ENCODE measurements around the gene SYNGR3. TPM values are rescaled to one million over a fixed set of nuclear protein-coding genes. Genes with fewer than 3 reads are reported as not detected.
"Not testable (repeated sequence)": the region's sequence is repeated elsewhere in the genome, so short reads cannot be mapped to it uniquely, and the experiment has no call there.

SYNGR3 gene
- total RNA-seq, 1 donor from 2014 or later, result 11.3 TPM

GRCh38 chr16:2008009-2008526, 18.3 kb downstream of the SYNGR3 start:
- intact Hi-C loops (cut with micrococcal nuclease), result loop anchor here (2.0 to 5.0 kb wide), 4 partner anchors 15 to 674 kb away; partner anchors contain the start of genes KCTD5, MLST8 and RPS2
- DNase-seq, result no peak
- H3K4me1 Mint-ChIP-seq, result peaks cover 47% of the 10 kb centered on the region

GRCh38 chr16:2008631-2009163, 18.9 kb downstream of the SYNGR3 start:
- ChIA-PET POLR2A (interaction anchor here (0.6 to 3.5 kb wide), 9 partner anchors 16 to 494 kb away, joined by 3 to 22 read pairs (median 4); partner anchors contain the start of genes GFER, RPS2, TBL3 and TRAF7), CTCF (no interaction called here)
- DNase-seq, result no peak
- peaks cover 14% of the 10 kb centered on the region for H3K36me3 Mint-ChIP-seq (ENCODE audit: low read depth)
- intact Hi-C loops (cut with micrococcal nuclease), result loop anchor here (1.0 to 5.0 kb wide), 6 partner anchors 14 to 674 kb away; partner anchors contain the start of genes KCTD5, MLST8, NTHL1 and RPS2
- no peak for ATAC-seq (ENCODE audit: low read depth)
- H3K4me3 Mint-ChIP-seq, result peak overlapping the region; percentile 84
- H3K27ac Mint-ChIP-seq, result peak overlapping the region; percentile 81
- H3K27me3 Mint-ChIP-seq, result no peaks in the 10 kb centered on the region
- no peaks in the 10 kb centered on the region for H3K9me3 Mint-ChIP-seq
- peaks cover 47% of the 10 kb centered on the region for H3K4me1 Mint-ChIP-seq
- TF ChIP-seq CTCF (IDR thresholded peaks at IDR 0.05), result no peak

More at GRCh38 chr16:2008009-2008526, 18.3 kb downstream of the SYNGR3 start:
- POLR2A ChIA-PET, result interaction anchor here (0.6 to 3.5 kb wide), 6 partner anchors 16 to 495 kb away, joined by 3 to 22 read pairs (median 8); partner anchors contain the start of genes MSRB1, RPS2 and TRAF7
- no peak for ATAC-seq (ENCODE audit: low read depth)
- no peaks in the 10 kb centered on the region for H3K27me3 Mint-ChIP-seq
- H3K36me3 Mint-ChIP-seq (ENCODE audit: low read depth), result peaks cover 14% of the 10 kb centered on the region
- peak overlapping the region; percentile 84 for H3K4me3 Mint-ChIP-seq
- CTCF ChIA-PET, result no interaction called here
- no peak for TF ChIP-seq CTCF (IDR thresholded peaks at IDR 0.05)
- no peaks in the 10 kb centered on the region for H3K9me3 Mint-ChIP-seq
- H3K27ac Mint-ChIP-seq, result peak overlapping the region; percentile 81

GRCh38 chr16:2009164-2009711, 19.5 kb downstream of the SYNGR3 start:
- no peak for TF ChIP-seq CTCF (IDR thresholded peaks at IDR 0.05)
- DNase-seq (no peak), ATAC-seq (ENCODE audit: low read depth) (peak; percentile 40)
- peak overlapping the region; percentile 84 for H3K4me3 Mint-ChIP-seq
- CTCF ChIA-PET, result no interaction called here
- H3K4me1 Mint-ChIP-seq, result peaks cover 42% of the 10 kb centered on the region
- POLR2A ChIA-PET, result interaction anchor here (0.6 to 3.5 kb wide), 8 partner anchors 17 to 145 kb away, joined by 3 to 22 read pairs (median 5); partner anchors contain the start of genes GFER, RPS2, TBL3 and TRAF7
- intact Hi-C loops (cut with micrococcal nuclease), result loop anchor here (1.0 to 5.0 kb wide), 6 partner anchors 14 to 673 kb away; partner anchors contain the start of genes KCTD5, MLST8, NTHL1 and RPS2
- H3K27ac Mint-ChIP-seq, result no peak overlapping the region
- no peaks in the 10 kb centered on the region for H3K27me3 Mint-ChIP-seq
- H3K36me3 Mint-ChIP-seq (ENCODE audit: low read depth), result peaks cover 14% of the 10 kb centered on the region
- no peaks in the 10 kb centered on the region for H3K9me3 Mint-ChIP-seq

- H3K36me3 Mint-ChIP-seq (ENCODE audit: low read depth), result peaks cover 12% of the 10 kb centered on the region
- peak; percentile 94 for ATAC-seq (ENCODE audit: low read depth)
- peaks cover 41% of the 10 kb centered on the region for H3K4me1 Mint-ChIP-seq
- intact Hi-C loops (cut with micrococcal nuclease), result loop anchor here (1.0 to 5.0 kb wide), 6 partner anchors 13 to 672 kb away; partner anchors contain the start of genes KCTD5, MLST8, NTHL1 and RPS2
- no peak for TF ChIP-seq CTCF (IDR thresholded peaks at IDR 0.05)
- H3K4me3 Mint-ChIP-seq, result peak within 1 kb of the TSS; percentile 92
- H3K9me3 Mint-ChIP-seq, result no peaks in the 10 kb centered on the region
- ChIA-PET POLR2A (interaction anchor here (1.5 to 3.5 kb wide), 4 partner anchors 18 to 144 kb away, joined by 6 to 22 read pairs (median 16); partner anchors contain the start of genes RPS2, TBL3 and TRAF7), CTCF (no interaction called here)
- DNase-seq, result peak; percentile 83
- peak within 1 kb of the TSS; percentile 90 for H3K27ac Mint-ChIP-seq
- no peaks in the 10 kb centered on the region for H3K27me3 Mint-ChIP-seq
Observed at GRCh38 chr16:2009791-2010510, 20.2 kb downstream of the SYNGR3 start, which contains the start of gene ZNF598. Gene ZNF598, minus strand, starts transcription at chr16:2009821.

- H3K27me3 Mint-ChIP-seq; H3K4me3 Mint-ChIP-seq; ATAC-seq (ENCODE audit: low read depth); H3K27ac Mint-ChIP-seq; H3K36me3 Mint-ChIP-seq (ENCODE audit: low read depth); DNase-seq; H3K9me3 Mint-ChIP-seq; intact Hi-C loops (cut with micrococcal nuclease): not testable (repeated sequence)
- peaks cover 30% of the 10 kb centered on the region for H3K4me1 Mint-ChIP-seq
- POLR2A ChIA-PET, result interaction anchor here (0.5 to 1.4 kb wide), 6 partner anchors 34 to 495 kb away, joined by 3 to 9 read pairs (median 4); partner anchors contain the start of genes RPS2 and TRAF7
- CTCF ChIA-PET, result interaction anchor here (0.9 kb wide), 1 partner anchor 129 kb away, joined by 3 read pairs; no protein-coding TSS in a partner anchor
Observed at GRCh38 chr16:2011726-2012125, 22.0 kb downstream of the SYNGR3 start.

All from activated B cell treated with CpG ODN at 0.5 μM for 24 hours (primary cell).